Measurements from ENCODE around the gene MIA2. TPM values are rescaled to one million over a fixed set of nuclear protein-coding genes. Genes with fewer than 3 reads are reported as not detected.

The MIA2 gene
- polyA plus RNA-seq, 3 donors = 8.8 to 25.2 (median 9.8) TPM

GRCh38 chr14:39366460-39367386 is 133.0 kb downstream of the MIA2 start:
- 93 to 98% (median 95%) methylated on average over 10 of the region's 10 CpGs for WGBS, 3 donors
- H3K27ac ChIP-seq (ENCODE audit: low read depth, low read length) = no peak overlapping the region

- no peak overlapping the region for H3K27ac ChIP-seq (ENCODE audit: low read depth, low read length)
- WGBS, 3 donors = 84 to 93% (median 85%) methylated on average over 2 of the region's 2 CpGs
Observed at GRCh38 chr14:39367387-39367751, 133.7 kb downstream of the MIA2 start.

GRCh38 chr14:39368261-39368959 is 134.7 kb downstream of the MIA2 start:
- H3K27ac ChIP-seq (ENCODE audit: low read depth, low read length) = no peak overlapping the region
- 43 to 66% (median 65%) methylated on average over 4 of the region's 4 CpGs for WGBS, 3 donors

- H3K27ac ChIP-seq (ENCODE audit: low read depth, low read length) = no peak overlapping the region
- 71 to 95% (median 92%) methylated on average over 2 of the region's 2 CpGs for WGBS, 3 donors
Observed at GRCh38 chr14:39369029-39369428, 135.3 kb downstream of the MIA2 start.

GRCh38 chr14:39370415-39370814 is 136.7 kb downstream of the MIA2 start:
- WGBS, 3 donors = 61 to 94% (median 93%) methylated on average over 12 of the region's 12 CpGs
- no peak overlapping the region for H3K27ac ChIP-seq (ENCODE audit: low read depth, low read length)

- H3K27ac ChIP-seq (ENCODE audit: low read depth, low read length) = no peak overlapping the region
- WGBS, 3 donors = 93 to 100% (median 93%) methylated on average over 1 of the region's 1 CpG
Observed at GRCh38 chr14:39372656-39373055, 138.9 kb downstream of the MIA2 start.

- no peak overlapping the region for H3K27ac ChIP-seq (ENCODE audit: low read depth, low read length)
Observed at GRCh38 chr14:39374851-39375250, 141.1 kb downstream of the MIA2 start.

- WGBS, 3 donors = 22 to 44% (median 23%) methylated on average over 4 of the region's 4 CpGs
- H3K27ac ChIP-seq (ENCODE audit: low read depth, low read length) = no peak overlapping the region
Observed at GRCh38 chr14:39376667-39377403, 143.1 kb downstream of the MIA2 start.

- WGBS, 3 donors = 94 to 100% (median 98%) methylated on average over 4 of the region's 4 CpGs
- no peak overlapping the region for H3K27ac ChIP-seq (ENCODE audit: low read depth, low read length)
Observed at GRCh38 chr14:39381366-39381765, 147.7 kb downstream of the MIA2 start.

- WGBS, 3 donors = 56 to 95% (median 90%) methylated on average over 3 of the region's 3 CpGs
- no peak overlapping the region for H3K27ac ChIP-seq (ENCODE audit: low read depth, low read length)
Observed at GRCh38 chr14:39382463-39382862, 148.7 kb downstream of the MIA2 start.

GRCh38 chr14:39383026-39383660 is 149.4 kb downstream of the MIA2 start:
- no peak overlapping the region for H3K27ac ChIP-seq (ENCODE audit: low read depth, low read length)
- 94 to 95% (median 95%) methylated on average over 1 of the region's 1 CpG for WGBS, 3 donors

GRCh38 chr14:39383741-39384140 is 150.0 kb downstream of the MIA2 start:
- no peak overlapping the region for H3K27ac ChIP-seq (ENCODE audit: low read depth, low read length)
- 80 to 84% (median 82%) methylated on average over 1 of the region's 1 CpG for WGBS, 3 donors

- WGBS, 3 donors = 75 to 86% (median 82%) methylated on average over 4 of the region's 4 CpGs
- H3K27ac ChIP-seq (ENCODE audit: low read depth, low read length) = no peak overlapping the region
Observed at GRCh38 chr14:39384177-39384576, 150.5 kb downstream of the MIA2 start.

GRCh38 chr14:39393289-39393688 is 159.6 kb downstream of the MIA2 start:
- 27 to 80% (median 75%) methylated on average over 1 of the region's 1 CpG for WGBS, 3 donors
- no peak overlapping the region for H3K27ac ChIP-seq (ENCODE audit: low read depth, low read length)

- 76 to 90% (median 86%) methylated on average over 4 of the region's 4 CpGs for WGBS, 3 donors
- H3K27ac ChIP-seq (ENCODE audit: low read depth, low read length) = no peak overlapping the region
Observed at GRCh38 chr14:39395555-39396254, 162.0 kb downstream of the MIA2 start.

GRCh38 chr14:39396448-39396847 is 162.7 kb downstream of the MIA2 start:
- no peak overlapping the region for H3K27ac ChIP-seq (ENCODE audit: low read depth, low read length)

GRCh38 chr14:39398382-39398781 is 164.7 kb downstream of the MIA2 start:
- H3K27ac ChIP-seq (ENCODE audit: low read depth, low read length) = no peak overlapping the region
- 67 to 88% (median 85%) methylated on average over 6 of the region's 6 CpGs for whole genome bisulfite sequencing, 3 donors

GRCh38 chr14:39406560-39406959 is 172.8 kb downstream of the MIA2 start:
- no peak overlapping the region for H3K27ac ChIP-seq (ENCODE audit: low read depth, low read length)
- 61 to 96% (median 88%) methylated on average over 3 of the region's 3 CpGs for WGBS, 3 donors
